K562 (cell line): ENCODE data around the gene LPIN2. TPM values are rescaled to one million over a fixed set of nuclear protein-coding genes. Genes with fewer than 3 reads are reported as not detected.

Experiments used
- ATAC-seq: fragments of 200-7000 bp; cut with Tn5 transposase; 3 replicates; pipeline ENCODE4 v1.9.1; 2020; ENCODE audit warnings: moderate library complexity
- BruUV-seq: library from RNA; stranded (reverse); fragments of 400-500 nt; replicated peaks from 2 replicates; lab custom pipeline; 2021; lab: Mats Ljungman, UMichigan
- CTCF ChIA-PET: fragments of 300-600 bp; formaldehyde crosslinking; extraction: SDS; loops from one replicate; lab custom pipeline; 2021; ENCODE audit warnings: low intra/inter-chr PET ratio; lab: Yijun Ruan, JAX
- POLR2A ChIA-PET: fragments of 300-600, 350-650 bp; sonication (Branson Sonifier 250); formaldehyde crosslinking; extraction: SDS; loops from one replicate; lab custom pipeline; 2021; ENCODE audit warnings: antibody characterized with exemption, inconsistent platforms; lab: Yijun Ruan, JAX
- DNase-seq, 4 experiments: peaks; one replicate each; pipeline versions ENCODE4 v3.0.0 to v3.0.0-alpha.2; 2011 to 2018; ENCODE audit warnings: low spot score in 3 of 4, mixed read lengths in 3 of 4; ENCODE audit errors: extremely low read depth in 1 of 4
- FAIRE-seq: peaks from 2 replicates; lab custom pipeline; 2011; peaks lifted over from hg19 to GRCh38; lab: Jason Lieb, UNC
- H2AFZ ChIP-seq: 2 replicates; pipeline ENCODE4 v1.6.0; 2011; ENCODE audit warnings: low read depth, low read length, control low read depth, inconsistent platforms
- H3K27ac ChIP-seq: fragments of 200-600 bp; 3 replicates; pipeline ENCODE4 v1.8.0; 2011; ENCODE audit warnings: low read depth, mild to moderate bottlenecking, control low read depth, inconsistent platforms, low read length, moderate library complexity, mixed read lengths; ENCODE audit errors: extremely low read depth
- H3K27me3 ChIP-seq, 2 experiments: fragments of 300-600 bp in 1 of 2; 2 replicates in 1 of 2; 3 replicates in 1 of 2; pipeline versions ENCODE4 v1.6.0 to v1.8.0; 2011; ENCODE audit warnings: inconsistent platforms in 2 of 2, low read length in 2 of 2, mild to moderate bottlenecking in 1 of 2, mixed read lengths in 1 of 2, moderate library complexity in 1 of 2; ENCODE audit not compliant: control insufficient read depth in 2 of 2, insufficient read depth in 2 of 2
- H3K36me3 ChIP-seq: fragments of 300-600 bp; 3 replicates; pipeline ENCODE4 v1.8.0; 2011; ENCODE audit warnings: mild to moderate bottlenecking, low read length, inconsistent platforms; ENCODE audit not compliant: control insufficient read depth, insufficient read depth
- H3K4me1 ChIP-seq, 2 experiments: fragments of 200-600 bp in 1 of 2; replicated peaks in 1 of 2; 2 replicates in 1 of 2; 3 replicates in 1 of 2; pipeline versions ENCODE4 v1.5.1 to v1.8.0; 2011; ENCODE audit warnings: inconsistent platforms in 2 of 2, low read length in 2 of 2, mild to moderate bottlenecking in 1 of 2, mixed read lengths in 1 of 2, moderate library complexity in 1 of 2; ENCODE audit not compliant: control insufficient read depth in 2 of 2, insufficient read depth in 2 of 2
- H3K4me2 ChIP-seq: 2 replicates; pipeline ENCODE4 v1.6.1; 2011; ENCODE audit warnings: low read length, control low read depth, inconsistent platforms, mixed read lengths; ENCODE audit not compliant: insufficient read depth
- H3K4me3 ChIP-seq: fragments of 200-600 bp; sonication (generic), shearing (Covaris generic); 2 replicates; pipeline ENCODE4 v1.5.1; 2016; ENCODE audit warnings: control low read depth, inconsistent platforms
- H3K79me2 ChIP-seq: fragments of 200-600 bp; 3 replicates; pipeline ENCODE4 v1.8.0; 2011; ENCODE audit warnings: low read length, inconsistent platforms; ENCODE audit not compliant: control insufficient read depth, insufficient read depth
- H3K9ac ChIP-seq, 2 experiments: 2 replicates each; pipeline versions ENCODE4 v1.6.0 to v1.6.1; 2011; ENCODE audit warnings: low read depth in 2 of 2, low read length in 2 of 2, control low read depth in 1 of 2, inconsistent platforms in 1 of 2, mild to moderate bottlenecking in 1 of 2, mixed read lengths in 1 of 2; ENCODE audit not compliant: insufficient read depth in 1 of 2
- H3K9me1 ChIP-seq: one replicate; pipeline ENCODE4 v1.6.0; 2011; ENCODE audit warnings: inconsistent platforms, mild to moderate bottlenecking, low read length, moderate library complexity; ENCODE audit not compliant: control insufficient read depth, insufficient read depth
- H3K9me3 ChIP-seq: replicated peaks from 2 replicates; pipeline ENCODE4 v1.5.1; 2011; ENCODE audit warnings: low read depth, low read length, inconsistent platforms; ENCODE audit not compliant: control insufficient read depth, insufficient read depth
- H4K20me1 ChIP-seq: replicated peaks from 2 replicates; pipeline ENCODE4 v1.6.1; 2011; ENCODE audit warnings: low read length, inconsistent platforms, mixed read lengths; ENCODE audit not compliant: control insufficient read depth, insufficient read depth
- MNT ChIP-seq, 2 experiments: fragments of 450-650 bp; conservative IDR thresholded peaks; 2 replicates each; pipeline ENCODE4 v1.6.1; 2017; ENCODE audit warnings: mild to moderate bottlenecking in 2 of 2, moderate library complexity in 2 of 2
- ZBTB40 ChIP-seq, 2 experiments: fragments of 450-650 bp in 1 of 2; sonication (generic) in 1 of 2; formaldehyde crosslinking in 1 of 2; IDR thresholded peaks; 2 replicates each; pipeline versions ENCODE4 v1.7.1 to v1.9.0; 2016 to 2022; ENCODE audit warnings: inconsistent platforms in 1 of 2, mild to moderate bottlenecking in 1 of 2, missing genetic modification reagents in 1 of 2
- ZNF584 ChIP-seq: fragments of 200-800 bp; sonication (Bioruptor generic); IDR thresholded peaks from 2 replicates; pipeline ENCODE4 v1.6.1; 2016; ENCODE audit warnings: low read depth, mild to moderate bottlenecking, missing genetic modification characterization, missing compliant biosample characterization
- ZNF639 ChIP-seq, 2 experiments: fragments of 200-800 bp in 1 of 2; sonication (Bioruptor generic) in 1 of 2; sonication (generic) in 1 of 2; formaldehyde crosslinking in 1 of 2; IDR thresholded peaks in 1 of 2; conservative IDR thresholded peaks in 1 of 2; 2 replicates each; pipeline versions ENCODE4 v1.5.0 to v1.6.1; 2016 to 2020; ENCODE audit warnings: missing compliant biosample characterization in 1 of 2, missing genetic modification characterization in 1 of 2, missing genetic modification reagents in 1 of 2
- ZNF668 ChIP-seq: fragments of 250-450 bp; sonication (Bioruptor Pico); IDR thresholded peaks from 2 replicates; pipeline ENCODE4 v1.8.0; 2022; ENCODE audit warnings: mild to moderate bottlenecking, inconsistent platforms
- WGBS: fragments of 100-300 bp; shearing (Covaris generic); methylation state at CpG from one replicate; pipeline ENCODE4 v1.1.6; 2016; ENCODE audit warnings: low coverage, mixed read lengths; ENCODE audit not compliant: insufficient coverage; ENCODE audit errors: missing lambda C conversion rate; 5-methylcytosine and 5-hydroxymethylcytosine counted together
- in situ Hi-C: fragments of 300-500 bp; cut with MboI; formaldehyde crosslinking; loops from 4 replicates; pipeline ENCODE4 v1.15.0; 2018; ENCODE audit warnings: inconsistent platforms, mixed read lengths
- intact Hi-C: fragments of 100-400 bp; cut with micrococcal nuclease; formaldehyde crosslinking; loops from 2 replicates; pipeline ENCODE4 v1.14.2; 2022
- polyA plus RNA-seq, 8 experiments: library from polyadenylated mRNA; depleted of rRNA in 4 of 8; stranded (reverse) in 5 of 8; unstranded in 3 of 8; fragments of >200 nt; fragmentation: Nextera tagmentation in 2 of 8; fragmentation: Illumina TruSeq in 1 of 8; extraction: Ambion mirVana in 2 of 8; extraction: Trizol in 1 of 8; gene quantifications; 2 replicates each; pipeline versions ENCODE4 v1.2.1 to v1.2.3, GENCODE V29; 2011 to 2014; ENCODE audit warnings: inconsistent platforms in 1 of 8, missing spikeins in 1 of 8
- total RNA-seq, 7 experiments: library from RNA; depleted of rRNA in 6 of 7; stranded (reverse); fragments of >200 nt in 6 of 7; fragmentation: Illumina TruSeq in 2 of 7; extraction: Trizol in 2 of 7; gene quantifications; 2 replicates each; pipeline versions ENCODE4 v1.2.1 to v1.2.3, GENCODE V29; 2011 to 2021; ENCODE audit warnings: low replicate concordance in 1 of 7

LPIN2 gene
- total and polyA plus RNA-seq, 9 of the 15 experiments (the other 6 are each of a cell fraction or from before 2014, with no cell fraction given), result 5.2 to 34.8 (median 24.6) TPM

DNA sequence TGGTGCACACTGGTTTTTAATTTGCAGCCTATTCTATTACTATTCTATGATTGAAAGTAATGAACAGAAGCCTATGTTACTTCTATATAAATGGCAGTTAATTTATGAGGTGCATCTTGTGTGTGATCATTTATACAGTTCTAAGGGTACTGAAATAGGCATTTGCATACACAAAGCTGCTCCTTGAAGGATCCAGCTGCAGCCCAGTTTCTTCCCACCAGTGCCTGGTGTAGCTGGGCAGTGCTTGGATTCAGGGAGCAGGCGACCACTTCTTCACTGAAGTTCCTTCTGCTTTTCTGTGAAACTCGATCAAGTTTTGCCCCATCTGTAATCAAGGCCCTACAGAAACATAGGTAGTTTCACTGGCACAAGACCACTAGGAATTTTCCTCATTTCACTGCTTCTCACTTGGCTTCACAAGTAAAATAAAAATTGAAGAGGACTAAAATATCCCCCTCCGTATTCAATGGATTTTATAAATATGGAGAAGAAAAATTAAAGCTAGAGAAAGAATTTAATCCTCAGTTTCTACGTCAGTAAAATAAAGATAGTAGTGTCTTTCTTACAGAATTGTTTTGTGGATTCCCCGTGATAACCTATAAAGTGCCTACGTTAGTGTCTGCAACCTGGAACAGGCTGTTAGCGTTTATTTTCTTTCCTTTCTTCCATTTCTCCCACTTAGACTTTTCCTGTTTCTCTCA lies 1.7 kb upstream of the LPIN2 start:
- CTCF ChIA-PET, result no interaction called here
- Histone ChIP-seq H3K9ac (peak overlapping the region in 1 of 2 experiments; percentile 21; a peak in 2 of 4 replicates), H3K9me3 (no peaks in the 10 kb centered on the region), H3K79me2 (peaks cover 33% of the 10 kb centered on the region), H3K36me3 (peaks cover 23% of the 10 kb centered on the region), H3K4me3 (no peak overlapping the region), H3K27ac (peak overlapping the region; percentile 31; the same call in 2 of the 3 replicates), H3K27me3 (no peaks in the 10 kb centered on the region), H3K9me1 (no peaks in the 10 kb centered on the region), H3K4me2 (peak overlapping the region; percentile 66), H2AFZ (peak overlapping the region; percentile 94), H3K4me1 (peaks cover 25 to 28% of the 10 kb centered on the region in 2 experiments), H4K20me1 (no peaks in the 10 kb centered on the region)
- no peak for ATAC-seq
- no peak for FAIRE-seq
- POLR2A ChIA-PET, result interaction anchor here (0.6 to 1.6 kb wide), 9 partner anchors 9 to 715 kb away, joined by 3 to 6 read pairs (median 3); no protein-coding TSS in a partner anchor
- DNase-seq, result no peak
- BruUV-seq, result no TSS peak
- in situ Hi-C loops (no loop called here), intact Hi-C loops (loop anchor here (5.0 kb wide), 1 partner anchor 138 kb away; no protein-coding TSS in a partner anchor)
- WGBS, result 42% methylated on average over 7 of the region's 7 CpGs
- TF ChIP-seq ZBTB40 (IDR thresholded peaks at IDR 0.05) (0 out of 2 replicates have a peak, but pooled peaks have one; percentile 18), ZBTB40 (CRISPR knock-in tag; IDR thresholded peaks at IDR 0.05) (no peak), MNT (conservative IDR thresholded peaks at IDR 0.05) (peak in 1 of 2 experiments; percentile 19; a peak in 1 of 4 replicates), ZNF584 (CRISPR knock-in tag) (0 out of 2 replicates have a peak, but pooled peaks have one; percentile 10), ZNF668 (CRISPR knock-in tag) (no peak), ZNF639 (CRISPR knock-in tag; conservative IDR thresholded peaks at IDR 0.05 in 1 of 2, IDR thresholded peaks at IDR 0.05 in 1 of 2) (peak in 1 of 2 experiments; percentile 41; a peak in 1 of 4 replicates)
